DND-41 (cell line): Measurements from ENCODE around the gene RAB4B.
"Not testable (repeated sequence)": the region's sequence is repeated elsewhere in the genome, so short reads cannot be mapped to it uniquely, and the experiment has no call there.

ENCODE experiments used
- CTCF ChIP-seq: IDR thresholded peaks from 2 replicates; pipeline ENCODE4 v1.5.1; 2012; ENCODE audit warnings: borderline replicate concordance, low read length, moderate library complexity, mild to moderate bottlenecking; ENCODE audit not compliant: poor library complexity, severe bottlenecking; ENCODE audit errors: extremely low read depth
- EZH2 ChIP-seq: IDR thresholded peaks from 3 replicates; pipeline ENCODE4 v1.6.1; 2012; ENCODE audit warnings: borderline replicate concordance, low read depth, mild to moderate bottlenecking, moderate library complexity, low read length, inconsistent platforms; ENCODE audit not compliant: severe bottlenecking

DNA sequence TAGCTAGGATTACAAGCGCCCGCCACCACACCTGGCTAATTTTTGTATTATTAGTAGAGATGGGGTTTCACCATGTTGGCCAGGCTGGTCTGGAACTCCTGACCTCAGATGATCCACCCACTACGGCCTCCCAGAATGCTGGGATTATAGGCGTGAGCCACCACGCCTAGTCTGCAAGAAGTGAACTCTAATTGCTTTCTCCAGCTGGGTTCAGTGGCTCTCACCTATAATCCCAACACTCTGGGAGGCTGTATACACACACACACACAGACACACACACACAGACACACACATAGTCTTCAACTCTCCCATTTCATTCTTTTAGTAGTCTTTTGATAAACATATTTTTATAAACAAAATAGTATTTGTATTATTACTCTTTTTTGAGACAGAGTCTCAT is 48.0 kb upstream of the RAB4B start:
- TF ChIP-seq EZH2, CTCF: not testable (repeated sequence)
